Ovary (tissue), 3 donors: ENCODE results near the gene ALOX5.

ENCODE experiments used
- POLR2A ChIP-seq: fragments of 450-650 bp; IDR thresholded peaks from one replicate; pipeline ENCODE4 v1.6.1; 2017; ENCODE audit warnings: antibody characterized with exemption, mild to moderate bottlenecking, moderate library complexity
- TF ChIP-seq, protein P1 (sequence below), 3 donors: fragments of 450-650 bp in 2 of 3; fragments of 200-600 bp in 1 of 3; IDR thresholded peaks; one replicate each; pipeline versions ENCODE4 v1.5.1 to v1.8.0; 2016 to 2022; ENCODE audit warnings: antibody characterized with exemption in 3 of 3, mild to moderate bottlenecking in 1 of 3
- donor health status: DM: no; HTN: no; CAD: no.

- no peak for TF ChIP-seq POLR2A
- TF ChIP-seq, protein P1, sequence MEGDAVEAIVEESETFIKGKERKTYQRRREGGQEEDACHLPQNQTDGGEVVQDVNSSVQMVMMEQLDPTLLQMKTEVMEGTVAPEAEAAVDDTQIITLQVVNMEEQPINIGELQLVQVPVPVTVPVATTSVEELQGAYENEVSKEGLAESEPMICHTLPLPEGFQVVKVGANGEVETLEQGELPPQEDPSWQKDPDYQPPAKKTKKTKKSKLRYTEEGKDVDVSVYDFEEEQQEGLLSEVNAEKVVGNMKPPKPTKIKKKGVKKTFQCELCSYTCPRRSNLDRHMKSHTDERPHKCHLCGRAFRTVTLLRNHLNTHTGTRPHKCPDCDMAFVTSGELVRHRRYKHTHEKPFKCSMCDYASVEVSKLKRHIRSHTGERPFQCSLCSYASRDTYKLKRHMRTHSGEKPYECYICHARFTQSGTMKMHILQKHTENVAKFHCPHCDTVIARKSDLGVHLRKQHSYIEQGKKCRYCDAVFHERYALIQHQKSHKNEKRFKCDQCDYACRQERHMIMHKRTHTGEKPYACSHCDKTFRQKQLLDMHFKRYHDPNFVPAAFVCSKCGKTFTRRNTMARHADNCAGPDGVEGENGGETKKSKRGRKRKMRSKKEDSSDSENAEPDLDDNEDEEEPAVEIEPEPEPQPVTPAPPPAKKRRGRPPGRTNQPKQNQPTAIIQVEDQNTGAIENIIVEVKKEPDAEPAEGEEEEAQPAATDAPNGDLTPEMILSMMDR (IDR thresholded peaks at IDR 0.05): no peak
Measured at GRCh38 chr10:45454859-45455258, 80.8 kb downstream of the ALOX5 start.
